ENCODE results near the gene SPIN4.
A peak's percentile ranks its signal among the peaks of the same experiment; 100 is the strongest.

The SPIN4 gene

GRCh38 chrX:63349307-63349706 lies 1.8 kb downstream of the SPIN4 start:
- no peaks in the 10 kb centered on the region for H4K20me1 ChIP-seq (ENCODE audit: insufficient read depth)
- H3K4me1 ChIP-seq (ENCODE audit: low read depth, poor library complexity, severe bottlenecking) = peaks cover 21% of the 10 kb centered on the region
- peaks cover 34% of the 10 kb centered on the region for H3K79me2 ChIP-seq (ENCODE audit: insufficient read depth, low read depth)
- H3K27me3 ChIP-seq (ENCODE audit: insufficient read depth, low read depth) = no peaks in the 10 kb centered on the region
- H3K27ac ChIP-seq = no peak overlapping the region; the same call in 1 of the 2 replicates
- H3K4me2 ChIP-seq = peak overlapping the region; percentile 78
- H3K36me3 ChIP-seq (ENCODE audit: insufficient read depth) = no peaks in the 10 kb centered on the region
- H3K4me3 ChIP-seq (IDR thresholded peaks at IDR 0.05; ENCODE audit: insufficient read depth, low read depth, low read length) = no peak overlapping the region
- TF ChIP-seq CTCF (conservative IDR thresholded peaks at IDR 0.05; ENCODE audit: low read depth, low read length) = no peak
- no peak overlapping the region for H2AFZ ChIP-seq (ENCODE audit: low read depth)
- peak overlapping the region; percentile 71; the same call in 1 of the 2 replicates for H3K9ac ChIP-seq

DNA sequence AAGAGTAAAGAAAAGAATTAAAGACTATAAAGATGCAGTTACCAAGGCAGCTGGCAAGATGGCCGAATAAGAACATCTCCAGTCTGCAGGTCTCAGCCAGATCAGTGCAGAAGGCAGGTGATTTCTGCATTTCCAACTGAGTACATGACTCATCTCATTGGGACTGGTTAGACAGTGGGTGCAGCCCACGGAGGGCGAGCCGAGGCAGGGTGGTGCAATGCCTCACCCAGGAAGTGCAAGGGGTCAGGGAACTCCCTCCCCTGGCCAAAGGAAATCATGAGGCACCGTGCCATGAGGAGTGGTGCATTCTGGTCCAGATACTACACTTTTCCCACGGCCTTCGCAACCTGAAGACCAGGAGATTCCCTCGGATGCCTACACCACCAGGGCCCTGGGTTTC lies 20.5 kb downstream of the SPIN4 start:
- H2AFZ ChIP-seq (ENCODE audit: low read depth) = no peak overlapping the region
- no peak overlapping the region for H3K4me3 ChIP-seq (IDR thresholded peaks at IDR 0.05; ENCODE audit: insufficient read depth, low read depth, low read length)
- TF ChIP-seq CTCF (conservative IDR thresholded peaks at IDR 0.05; ENCODE audit: low read depth, low read length) = no peak
- no peaks in the 10 kb centered on the region for H4K20me1 ChIP-seq (ENCODE audit: insufficient read depth)
- no peak overlapping the region for H3K27ac ChIP-seq
- H3K36me3 ChIP-seq (ENCODE audit: insufficient read depth) = no peaks in the 10 kb centered on the region
- H3K9ac ChIP-seq = no peak overlapping the region
- H3K4me2 ChIP-seq = no peak overlapping the region
- H3K4me1 ChIP-seq (ENCODE audit: low read depth, poor library complexity, severe bottlenecking) = no peaks in the 10 kb centered on the region
- no peaks in the 10 kb centered on the region for H3K27me3 ChIP-seq (ENCODE audit: insufficient read depth, low read depth)
- no peaks in the 10 kb centered on the region for H3K79me2 ChIP-seq (ENCODE audit: insufficient read depth, low read depth)

DNA sequence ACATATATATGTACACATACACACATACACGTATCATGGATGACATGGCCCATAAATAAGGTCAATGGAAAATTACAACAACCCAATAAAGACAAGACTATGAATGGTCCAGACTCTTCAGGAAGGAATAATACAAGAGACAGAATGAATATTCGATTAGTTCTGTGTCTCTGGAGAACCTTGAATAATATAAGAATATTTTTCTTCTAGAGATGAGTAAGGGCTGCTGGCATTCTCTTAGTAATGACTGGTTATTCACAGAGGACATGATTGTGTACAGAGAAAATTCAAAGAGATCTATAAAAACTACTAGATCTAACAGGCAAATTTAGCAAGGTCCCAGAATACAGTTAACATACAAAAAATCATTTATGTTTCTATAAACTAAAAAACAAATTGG lies 23.3 kb downstream of the SPIN4 start:
- H3K79me2 ChIP-seq (ENCODE audit: insufficient read depth, low read depth) = no peaks in the 10 kb centered on the region
- no peaks in the 10 kb centered on the region for H3K4me1 ChIP-seq (ENCODE audit: low read depth, poor library complexity, severe bottlenecking)
- no peak overlapping the region for H3K27ac ChIP-seq
- H3K9ac ChIP-seq = no peak overlapping the region
- TF ChIP-seq CTCF (conservative IDR thresholded peaks at IDR 0.05; ENCODE audit: low read depth, low read length) = no peak
- no peak overlapping the region for H2AFZ ChIP-seq (ENCODE audit: low read depth)
- no peak overlapping the region for H3K4me2 ChIP-seq
- no peaks in the 10 kb centered on the region for H3K27me3 ChIP-seq (ENCODE audit: insufficient read depth, low read depth)
- no peaks in the 10 kb centered on the region for H4K20me1 ChIP-seq (ENCODE audit: insufficient read depth)
- H3K36me3 ChIP-seq (ENCODE audit: insufficient read depth) = no peaks in the 10 kb centered on the region
- no peak overlapping the region for H3K4me3 ChIP-seq (IDR thresholded peaks at IDR 0.05; ENCODE audit: insufficient read depth, low read depth, low read length)

- Histone ChIP-seq H4K20me1 (ENCODE audit: insufficient read depth) (no peaks in the 10 kb centered on the region), H3K27me3 (ENCODE audit: insufficient read depth, low read depth) (no peaks in the 10 kb centered on the region), H3K36me3 (ENCODE audit: insufficient read depth) (no peaks in the 10 kb centered on the region), H3K27ac (no peak overlapping the region), H3K4me1 (ENCODE audit: low read depth, poor library complexity, severe bottlenecking) (no peaks in the 10 kb centered on the region), H3K4me3 (IDR thresholded peaks at IDR 0.05; ENCODE audit: insufficient read depth, low read depth, low read length) (no peak overlapping the region), H3K4me2 (no peak overlapping the region), H3K9ac (no peak overlapping the region), H3K79me2 (ENCODE audit: insufficient read depth, low read depth) (no peaks in the 10 kb centered on the region), H2AFZ (ENCODE audit: low read depth) (no peak overlapping the region)
- TF ChIP-seq CTCF (conservative IDR thresholded peaks at IDR 0.05; ENCODE audit: low read depth, low read length) = no peak
Measured at GRCh38 chrX:63299596-63299995, 51.5 kb downstream of the SPIN4 start.
